SK-N-DZ (cell line): ENCODE measurements around the gene CCBE1.

Experiments
- DNase-seq: peaks from one replicate; pipeline ENCODE4 v3.0.0-alpha.2; 2015; ENCODE audit warnings: low spot score

Gene CCBE1

DNA sequence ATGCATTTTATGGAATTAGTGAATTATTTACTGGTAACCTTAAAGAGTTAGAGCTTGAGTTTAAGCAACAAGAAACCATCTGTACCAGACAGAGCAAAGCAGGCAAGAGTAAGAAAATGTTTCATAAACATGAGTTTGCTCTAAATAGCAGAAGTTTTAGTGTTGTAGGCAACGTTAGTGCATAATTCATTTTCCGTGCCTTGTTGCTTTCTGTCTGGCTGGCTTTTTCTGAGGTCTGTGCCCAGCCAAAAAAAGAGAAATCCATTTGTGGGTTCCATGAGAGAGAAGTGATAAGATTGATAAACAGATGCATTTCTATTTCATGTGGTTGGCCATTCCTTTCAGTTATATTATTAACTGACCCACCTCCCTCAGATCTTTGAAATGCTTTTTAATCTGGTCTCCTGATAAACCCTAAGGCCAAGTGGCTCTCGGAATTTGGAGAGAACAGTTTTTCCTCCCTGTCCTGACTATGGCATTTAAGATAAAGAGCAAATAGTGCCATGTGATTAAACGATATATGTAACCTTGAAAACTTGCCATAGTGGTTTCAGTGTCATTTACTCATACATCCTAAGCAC, 198.6 kb downstream of the CCBE1 start:
- DNase-seq = no peak

DNA sequence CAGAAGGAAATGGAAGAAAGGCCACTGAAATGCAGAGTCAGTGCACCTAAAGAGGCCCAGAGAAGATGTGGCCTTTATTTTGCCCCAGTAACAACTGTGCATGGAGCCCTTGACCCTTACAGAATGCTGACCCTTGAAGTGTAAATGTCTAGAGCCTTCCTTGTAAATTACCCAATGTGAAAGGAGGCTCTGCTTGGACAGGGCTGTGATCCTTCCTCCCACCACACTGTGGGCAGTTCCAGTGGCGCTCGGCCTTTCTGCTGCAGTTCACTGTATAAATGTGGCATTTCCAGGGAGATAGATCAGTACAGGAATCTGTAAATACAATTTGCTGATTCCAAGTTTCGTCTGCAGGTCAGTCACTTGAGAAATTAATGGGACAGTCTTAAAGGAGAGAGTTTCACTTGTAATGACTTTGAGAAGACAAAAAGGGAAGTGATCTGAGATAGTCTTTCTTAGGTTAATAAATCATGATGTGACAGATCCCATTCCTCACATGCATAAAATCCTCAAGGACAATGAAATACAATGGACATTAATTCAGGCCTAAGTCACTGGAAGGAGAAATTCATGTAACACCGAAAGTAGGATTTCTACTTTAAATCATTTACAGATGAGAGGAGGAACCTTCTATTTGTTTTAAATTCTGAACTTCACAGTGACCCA, 204.3 kb downstream of the CCBE1 start:
- no peak for DNase-seq

DNA sequence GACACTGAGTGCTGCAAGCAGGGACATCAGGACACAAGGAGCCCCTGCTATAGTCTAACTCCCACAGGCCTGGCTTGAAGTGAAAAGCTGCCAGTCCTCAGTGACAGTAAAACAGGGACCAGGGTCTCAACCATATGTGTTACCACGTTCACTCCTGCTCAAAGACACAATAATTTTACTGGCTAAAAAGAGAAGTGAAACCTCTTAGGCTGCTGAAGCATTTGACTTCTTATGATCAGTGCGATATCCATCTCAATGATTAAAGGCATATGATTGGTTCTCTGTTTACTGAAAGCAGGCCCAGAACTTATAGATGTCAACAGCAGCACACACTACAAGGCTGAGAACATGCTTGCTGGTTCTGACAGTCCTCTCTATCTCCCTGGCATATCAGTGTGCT, 208.3 kb downstream of the CCBE1 start:
- DNase-seq = no peak

GRCh38 chr18:59485382-59485781, 211.8 kb downstream of the CCBE1 start:
- DNase-seq = no peak

- DNase-seq = no peak
These were observed 212.5 kb downstream of the CCBE1 start for GRCh38 chr18:59484561-59485328.

DNA sequence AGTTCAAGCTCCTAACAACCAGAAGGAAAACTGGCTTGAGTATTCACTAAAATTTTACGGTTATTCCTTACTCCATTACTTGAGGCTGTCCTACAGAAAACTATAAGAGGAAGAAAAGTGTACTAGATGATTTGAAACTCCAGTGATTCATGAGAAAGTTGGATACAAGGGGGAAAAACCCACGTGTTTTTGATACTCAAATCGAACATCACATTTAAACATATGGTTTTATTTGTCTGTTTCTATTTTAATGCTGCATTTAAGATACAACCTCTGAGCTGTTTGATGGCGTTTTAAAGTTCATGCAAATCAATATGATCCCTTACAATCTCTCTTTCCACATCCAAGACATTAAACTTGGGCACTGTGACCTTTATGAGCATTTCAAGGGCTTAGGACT, 213.1 kb downstream of the CCBE1 start:
- no peak for DNase-seq

DNA sequence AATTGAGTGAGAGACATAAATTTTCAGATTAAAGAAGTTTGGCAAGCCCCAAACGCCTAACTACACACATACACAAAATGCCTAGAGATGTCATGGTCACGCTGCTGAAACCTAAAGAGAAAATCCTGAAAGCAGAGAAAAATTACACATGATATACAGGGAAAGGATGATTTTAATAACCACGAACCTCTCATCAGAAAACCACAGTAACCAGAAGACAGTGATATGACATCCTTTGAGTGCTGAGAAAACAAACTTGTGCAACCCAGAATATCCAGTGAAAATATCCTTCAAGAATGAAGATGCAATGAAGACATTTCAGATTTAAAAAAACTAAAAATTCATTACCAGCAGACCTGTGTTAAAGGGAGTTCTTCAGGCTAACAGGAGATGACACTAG, 215.8 kb downstream of the CCBE1 start:
- DNase-seq = no peak

- DNase-seq = no peak
These were observed 217.4 kb downstream of the CCBE1 start for GRCh38 chr18:59479776-59480175.

- peak; percentile 90 for DNase-seq
These were observed 218.6 kb downstream of the CCBE1 start for GRCh38 chr18:59478591-59478990.

DNA sequence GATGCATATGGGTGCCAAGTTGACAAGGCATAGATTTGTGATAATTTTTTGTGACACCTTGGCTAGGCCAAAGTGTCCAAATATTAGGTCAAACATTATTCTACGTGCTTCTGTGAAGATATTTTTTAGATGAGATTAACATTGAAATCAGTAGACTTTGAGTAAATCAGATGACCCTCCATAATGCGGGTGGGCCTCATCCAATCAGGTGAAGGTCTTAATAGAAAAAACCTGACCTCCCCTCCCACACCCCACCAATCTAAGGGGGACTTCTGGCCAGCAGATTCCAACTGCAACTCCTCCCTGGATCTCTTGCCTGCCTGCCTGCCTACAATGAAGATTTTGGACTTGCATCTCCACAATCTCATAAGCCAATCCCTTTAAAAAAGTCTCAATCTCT, 219.4 kb downstream of the CCBE1 start:
- DNase-seq = no peak

GRCh38 chr18:59470561-59471121, 226.6 kb downstream of the CCBE1 start:
- DNase-seq = peak; percentile 33

GRCh38 chr18:59469463-59470180, 227.6 kb downstream of the CCBE1 start:
- DNase-seq = no peak

- no peak for DNase-seq
These were observed 228.4 kb downstream of the CCBE1 start for GRCh38 chr18:59468821-59469220.

DNA sequence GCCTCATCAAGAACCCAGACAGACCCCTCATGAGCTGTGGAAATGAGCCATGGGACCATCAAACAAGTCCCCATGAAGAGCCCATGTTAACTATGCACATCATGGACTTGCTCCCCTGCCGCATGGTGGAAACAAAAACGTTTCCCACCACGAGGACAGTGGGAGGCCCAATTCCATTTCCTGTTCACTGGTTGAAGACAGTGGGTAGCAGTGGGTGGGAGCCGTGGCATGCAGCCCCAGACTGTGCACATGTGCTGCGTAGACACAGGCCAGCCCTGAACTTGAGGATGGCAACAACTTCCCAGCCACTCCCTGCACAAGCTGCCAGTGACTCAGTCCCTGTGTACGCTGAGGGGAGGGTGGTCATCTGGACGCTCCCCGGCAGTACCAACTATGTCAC, 229.7 kb downstream of the CCBE1 start:
- DNase-seq = no peak

DNA sequence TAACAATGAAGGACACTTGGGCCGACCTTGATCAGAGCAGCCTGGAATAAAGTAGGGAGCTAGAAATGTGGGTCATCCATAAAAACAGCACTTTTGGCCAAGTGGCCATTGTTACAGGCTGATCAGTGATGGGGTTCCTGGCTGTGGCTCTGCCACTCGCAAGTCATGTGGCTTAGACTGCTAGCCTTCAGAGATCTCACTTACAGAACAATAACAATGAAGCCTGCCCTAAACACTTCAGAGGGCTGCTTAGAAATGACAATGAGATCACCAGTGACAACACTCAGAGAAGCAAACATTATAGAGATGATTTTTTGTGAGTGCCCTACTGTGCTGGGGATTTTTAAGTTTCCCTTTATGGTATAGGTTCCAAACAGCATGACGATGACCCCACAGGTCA, 230.2 kb downstream of the CCBE1 start:
- no peak for DNase-seq

- DNase-seq = no peak
These were observed 232.7 kb downstream of the CCBE1 start for GRCh38 chr18:59464486-59464885.

- no peak for DNase-seq
These were observed 236.1 kb downstream of the CCBE1 start for GRCh38 chr18:59461171-59461570.

DNA sequence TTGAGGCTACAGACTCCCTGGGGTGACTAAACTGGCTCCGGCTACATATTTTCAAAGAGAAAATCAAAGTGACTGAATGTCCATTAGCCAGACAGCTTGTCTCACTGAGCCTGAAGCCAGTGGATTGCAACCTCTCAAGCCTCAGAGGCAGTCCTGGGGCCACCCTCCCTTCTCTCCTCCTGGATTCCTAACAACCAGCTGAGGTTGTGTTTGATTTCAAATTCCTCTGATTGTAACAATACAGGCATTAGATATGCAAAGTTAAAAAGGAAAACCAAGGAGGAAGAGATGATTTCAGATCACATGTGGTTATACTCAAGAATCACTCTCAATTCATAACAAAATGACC, 237.2 kb downstream of the CCBE1 start:
- no peak for DNase-seq

GRCh38 chr18:59459369-59460071, 237.7 kb downstream of the CCBE1 start:
- DNase-seq = peak; percentile 55

DNA sequence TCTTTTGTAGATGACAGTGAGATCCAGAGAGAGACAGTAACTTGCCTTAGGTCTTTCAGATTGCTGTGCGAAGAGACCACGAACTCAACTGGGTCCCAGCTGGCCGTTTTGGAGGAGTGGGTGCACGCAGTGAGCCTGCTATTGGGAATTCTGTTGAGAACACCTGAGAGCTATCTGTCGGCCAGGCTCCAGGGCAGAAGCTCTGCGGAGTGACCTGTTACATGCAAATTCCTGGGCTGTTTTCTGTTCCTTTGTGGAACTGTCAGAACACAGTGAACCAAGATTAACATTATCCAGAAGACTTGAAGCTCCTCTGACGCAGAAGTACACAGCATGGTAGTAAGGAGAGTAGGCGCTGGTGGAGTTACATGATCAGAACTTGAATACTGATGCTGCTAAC, 238.6 kb downstream of the CCBE1 start:
- DNase-seq = peak; percentile 14

- no peak for DNase-seq
These were observed 240.6 kb downstream of the CCBE1 start for GRCh38 chr18:59456657-59457056.
